Measurements from ENCODE around the gene RALGAPA2.

GRCh38 chr20:20557406-20557805 lies 155.0 kb downstream of the RALGAPA2 start:
- TF ChIP-seq CTCF (IDR thresholded peaks at IDR 0.05) (no peak), POLR2A (IDR thresholded peaks at IDR 0.05) (no peak)

Data from testis (tissue), 2 donors.